CD4-positive, alpha-beta T cell (primary cell): ENCODE data around the gene VWA5B2. TPM values are rescaled to one million over a fixed set of nuclear protein-coding genes. Genes with fewer than 3 reads are reported as not detected.

ENCODE experiments used
- ATAC-seq: fragments of 200-7000 bp; cut with Tn5 transposase; one replicate; pipeline ENCODE4 v1.10.0; 2022; ENCODE audit warnings: mild to moderate bottlenecking; ENCODE audit not compliant: poor library complexity
- CTCF ChIA-PET: fragments of 350-600 bp; sonication (Branson Sonifier 250); formaldehyde crosslinking; loops from one replicate; lab custom pipeline; 2021; ENCODE audit warnings: antibody characterized with exemption, inconsistent platforms; lab: Charles Lee
- POLR2A ChIA-PET: fragments of 350-600 bp; sonication (Branson Sonifier 250); formaldehyde crosslinking; loops from one replicate; lab custom pipeline; 2021; ENCODE audit warnings: antibody characterized with exemption, inconsistent platforms; lab: Charles Lee
- DNase-seq, 14 experiments: peaks; one replicate each; pipeline ENCODE4 v3.0.0-alpha.2; 2013 to 2020; ENCODE audit warnings: mixed read lengths in 2 of 14
- H3K27ac ChIP-seq, 2 donors: one replicate each; pipeline versions ENCODE4 v1.5.1 to v1.7.0; 2013; ENCODE audit warnings: low read length in 2 of 2, low read depth in 1 of 2, mild to moderate bottlenecking in 1 of 2
- H3K27me3 ChIP-seq, 2 experiments: 1 replicate in 1 of 2; 2 replicates in 1 of 2; pipeline versions ENCODE4 v1.6.1 to v1.7.0; 2013; ENCODE audit warnings: low read length in 2 of 2, control low read depth in 1 of 2, mild to moderate bottlenecking in 1 of 2, moderate library complexity in 1 of 2; ENCODE audit not compliant: insufficient read depth in 2 of 2, control insufficient read depth in 1 of 2
- H3K36me3 ChIP-seq: one replicate; pipeline ENCODE4 v1.6.1; 2013; ENCODE audit warnings: low read length, control low read depth; ENCODE audit not compliant: insufficient read depth
- H3K4me1 ChIP-seq: one replicate; pipeline ENCODE4 v1.6.1; 2013; ENCODE audit warnings: low read length, control low read depth; ENCODE audit not compliant: insufficient read depth
- H3K4me3 ChIP-seq: one replicate; pipeline ENCODE4 v1.5.1; 2013; ENCODE audit warnings: mild to moderate bottlenecking, low read length, moderate library complexity
- H3K9me3 ChIP-seq, 2 experiments: 1 replicate in 1 of 2; 2 replicates in 1 of 2; pipeline versions ENCODE4 v1.6.1 to v1.7.0; 2013; ENCODE audit warnings: low read length in 2 of 2, mild to moderate bottlenecking in 2 of 2, control low read depth in 1 of 2, moderate library complexity in 1 of 2; ENCODE audit not compliant: control insufficient read depth in 1 of 2, insufficient read depth in 1 of 2
- H3K27ac Mint-ChIP-seq: one replicate; pipeline ENCODE4 v1.8.0; 2020; ENCODE audit warnings: mixed read lengths
- H3K27me3 Mint-ChIP-seq: one replicate; pipeline ENCODE4 v1.8.0; 2021; ENCODE audit warnings: mixed read lengths
- H3K36me3 Mint-ChIP-seq: one replicate; pipeline ENCODE4 v1.8.0; 2021; ENCODE audit warnings: low read depth, mixed read lengths
- H3K4me1 Mint-ChIP-seq: one replicate; pipeline ENCODE4 v1.8.0; 2021; ENCODE audit warnings: low read depth, mixed read lengths
- H3K4me3 Mint-ChIP-seq: one replicate; pipeline ENCODE4 v1.8.0; 2020; ENCODE audit warnings: mild to moderate bottlenecking, mixed read lengths
- H3K9me3 Mint-ChIP-seq: one replicate; pipeline ENCODE4 v1.8.0; 2020; ENCODE audit warnings: mixed read lengths
- intact Hi-C, 2 experiments: fragments of 100-400 bp; cut with DNase I in 1 of 2; cut with micrococcal nuclease in 1 of 2; formaldehyde crosslinking; loops; one replicate each; pipeline versions ENCODE4 v1.15.1 to v1.9.0; 2023 to 2025; cut with DNase I, micrococcal nuclease
- total RNA-seq, 174 experiments: library from RNA in 2 of 174; stranded (reverse) in 2 of 174; gene quantifications; one replicate each; pipeline ENCODE4 v1.2.3 and lab custom pipeline; 2021 to 2026
- TF ChIP-seq, protein P1 (sequence below): fragments of 200-600 bp; IDR thresholded peaks from one replicate; pipeline ENCODE4 v1.8.0; 2022; ENCODE audit warnings: antibody characterized with exemption, mild to moderate bottlenecking

VWA5B2 gene
- total RNA-seq, 2 experiments from 2014 or later = not detected

DNA sequence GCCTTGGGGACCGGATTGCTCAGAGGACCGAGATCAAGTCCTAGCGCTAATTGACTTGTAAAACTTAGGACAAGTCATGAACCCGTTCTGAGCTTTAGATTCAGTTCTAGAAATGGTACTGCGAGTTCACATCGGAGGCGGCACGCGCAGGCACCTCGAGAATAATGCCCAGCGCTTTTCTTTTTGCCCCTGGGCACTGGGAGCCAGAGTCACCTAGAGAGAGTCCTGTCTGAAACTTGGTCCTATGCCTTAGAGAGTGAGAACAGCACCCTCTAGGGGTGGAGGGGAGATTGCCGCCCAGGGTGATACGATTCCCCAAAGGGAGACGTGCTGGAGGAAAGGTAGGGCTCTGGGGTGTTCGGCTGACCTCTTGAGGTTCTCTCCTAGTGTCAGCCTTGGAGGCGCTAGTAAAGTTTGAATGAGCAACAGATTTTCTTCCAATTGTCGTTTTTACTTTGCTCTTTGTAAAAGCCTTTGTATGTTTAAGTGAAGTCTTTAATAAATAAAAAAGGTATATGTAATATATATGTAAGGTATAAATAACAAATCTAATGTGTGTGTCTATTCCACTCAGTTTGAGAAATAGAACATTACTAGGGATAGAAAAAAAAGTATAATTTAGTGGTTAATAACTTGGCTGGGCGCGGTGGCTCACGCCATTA lies 20.9 kb downstream of the VWA5B2 start:
- Histone ChIP-seq H3K4me1 (peaks cover 28% of the 10 kb centered on the region), H3K4me3 (peak overlapping the region; percentile 86), H3K9me3 (no peaks in the 10 kb centered on the region), H3K27ac (peak overlapping the region; percentile 61 to 79), H3K27me3 (no peaks in the 10 kb centered on the region), H3K36me3 (peaks cover 3% of the 10 kb centered on the region)
- Mint-ChIP-seq H3K27ac (peak overlapping the region; percentile 94), H3K9me3 (no peaks in the 10 kb centered on the region), H3K4me1 (peaks cover 21% of the 10 kb centered on the region), H3K27me3 (no peaks in the 10 kb centered on the region), H3K4me3 (peak overlapping the region; percentile 93), H3K36me3 (peaks cover 17% of the 10 kb centered on the region)
- CTCF ChIA-PET = interaction anchor here (0.5 to 1.7 kb wide), 15 partner anchors 10 to 366 kb away, joined by 3 to 21 read pairs (median 4); partner anchors contain the start of genes ABCC5, ABCF3, CAMK2N2 and PARL
- DNase-seq = peak; percentile 77 to 92 (median 86)
- intact Hi-C loops = loop anchor here (1.0 to 5.0 kb wide), 4 partner anchors 23 to 355 kb away; partner anchors contain the start of gene PSMD2 (in 1 of the 2)
- POLR2A ChIA-PET = interaction anchor here (0.8 to 1.3 kb wide), 6 partner anchors 12 to 115 kb away, joined by 3 to 7 read pairs (median 4); partner anchors contain the start of genes EIF2B5 and VWA5B2
- TF ChIP-seq, protein P1, sequence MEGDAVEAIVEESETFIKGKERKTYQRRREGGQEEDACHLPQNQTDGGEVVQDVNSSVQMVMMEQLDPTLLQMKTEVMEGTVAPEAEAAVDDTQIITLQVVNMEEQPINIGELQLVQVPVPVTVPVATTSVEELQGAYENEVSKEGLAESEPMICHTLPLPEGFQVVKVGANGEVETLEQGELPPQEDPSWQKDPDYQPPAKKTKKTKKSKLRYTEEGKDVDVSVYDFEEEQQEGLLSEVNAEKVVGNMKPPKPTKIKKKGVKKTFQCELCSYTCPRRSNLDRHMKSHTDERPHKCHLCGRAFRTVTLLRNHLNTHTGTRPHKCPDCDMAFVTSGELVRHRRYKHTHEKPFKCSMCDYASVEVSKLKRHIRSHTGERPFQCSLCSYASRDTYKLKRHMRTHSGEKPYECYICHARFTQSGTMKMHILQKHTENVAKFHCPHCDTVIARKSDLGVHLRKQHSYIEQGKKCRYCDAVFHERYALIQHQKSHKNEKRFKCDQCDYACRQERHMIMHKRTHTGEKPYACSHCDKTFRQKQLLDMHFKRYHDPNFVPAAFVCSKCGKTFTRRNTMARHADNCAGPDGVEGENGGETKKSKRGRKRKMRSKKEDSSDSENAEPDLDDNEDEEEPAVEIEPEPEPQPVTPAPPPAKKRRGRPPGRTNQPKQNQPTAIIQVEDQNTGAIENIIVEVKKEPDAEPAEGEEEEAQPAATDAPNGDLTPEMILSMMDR = peak; percentile 88
- peak; percentile 62 for ATAC-seq

DNA sequence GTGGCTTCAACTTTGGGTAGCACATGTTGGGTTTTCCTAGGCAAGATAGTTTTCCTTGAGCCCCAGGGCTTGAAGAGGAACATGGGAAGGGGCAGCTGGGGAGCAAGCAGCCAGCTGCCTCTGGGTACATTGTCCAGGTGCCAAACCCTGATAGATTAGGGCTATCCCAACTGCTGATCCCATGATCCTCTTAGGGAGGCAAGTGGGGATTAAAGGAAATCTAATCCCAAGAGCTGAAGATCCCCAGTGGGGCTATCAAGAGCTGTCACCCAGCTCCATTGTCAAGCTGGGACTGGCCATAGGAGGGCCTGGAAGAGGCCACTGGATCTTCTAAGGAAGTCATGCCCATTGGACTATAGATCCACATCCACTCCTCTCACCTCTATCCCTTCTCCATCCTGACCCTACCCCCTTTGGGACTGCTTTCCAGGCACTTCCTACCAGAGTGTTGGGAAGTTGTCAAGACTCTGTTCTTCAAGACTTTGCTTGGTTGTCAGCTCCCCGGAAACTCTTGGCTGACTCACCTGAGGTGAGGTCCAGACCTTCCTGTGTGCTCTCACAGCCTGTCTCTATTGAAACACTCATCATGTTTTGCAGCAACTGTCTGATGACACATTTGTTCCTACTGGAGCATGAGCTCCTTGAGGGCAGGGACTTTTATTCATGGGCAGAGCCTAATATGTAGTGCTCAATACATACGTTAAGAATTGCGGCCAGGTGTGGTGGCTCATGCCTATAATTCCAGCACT lies 26.1 kb downstream of the VWA5B2 start:
- ATAC-seq (no peak), DNase-seq (no peak)
- POLR2A ChIA-PET = interaction anchor here (0.7 kb wide), 1 partner anchor 707 kb away, joined by 3 read pairs; no protein-coding TSS in a partner anchor
- Mint-ChIP-seq H3K27ac (no peak overlapping the region), H3K4me3 (no peak overlapping the region), H3K36me3 (no peaks in the 10 kb centered on the region), H3K27me3 (peaks cover 16% of the 10 kb centered on the region), H3K9me3 (no peaks in the 10 kb centered on the region), H3K4me1 (peaks cover 5% of the 10 kb centered on the region)
- Histone ChIP-seq H3K27me3 (peaks cover 3 to 4% of the 10 kb centered on the region in 2 experiments), H3K4me1 (peaks cover 8% of the 10 kb centered on the region), H3K9me3 (peaks cover 0 to 4% of the 10 kb centered on the region in 2 experiments), H3K27ac (no peak overlapping the region), H3K36me3 (no peaks in the 10 kb centered on the region), H3K4me3 (no peak overlapping the region)
- TF ChIP-seq, protein P1 = no peak
- intact Hi-C loops = no loop called here
- CTCF ChIA-PET = interaction anchor here (1.0 kb wide), 1 partner anchor 28 kb away, joined by 6 read pairs; no protein-coding TSS in a partner anchor

DNA sequence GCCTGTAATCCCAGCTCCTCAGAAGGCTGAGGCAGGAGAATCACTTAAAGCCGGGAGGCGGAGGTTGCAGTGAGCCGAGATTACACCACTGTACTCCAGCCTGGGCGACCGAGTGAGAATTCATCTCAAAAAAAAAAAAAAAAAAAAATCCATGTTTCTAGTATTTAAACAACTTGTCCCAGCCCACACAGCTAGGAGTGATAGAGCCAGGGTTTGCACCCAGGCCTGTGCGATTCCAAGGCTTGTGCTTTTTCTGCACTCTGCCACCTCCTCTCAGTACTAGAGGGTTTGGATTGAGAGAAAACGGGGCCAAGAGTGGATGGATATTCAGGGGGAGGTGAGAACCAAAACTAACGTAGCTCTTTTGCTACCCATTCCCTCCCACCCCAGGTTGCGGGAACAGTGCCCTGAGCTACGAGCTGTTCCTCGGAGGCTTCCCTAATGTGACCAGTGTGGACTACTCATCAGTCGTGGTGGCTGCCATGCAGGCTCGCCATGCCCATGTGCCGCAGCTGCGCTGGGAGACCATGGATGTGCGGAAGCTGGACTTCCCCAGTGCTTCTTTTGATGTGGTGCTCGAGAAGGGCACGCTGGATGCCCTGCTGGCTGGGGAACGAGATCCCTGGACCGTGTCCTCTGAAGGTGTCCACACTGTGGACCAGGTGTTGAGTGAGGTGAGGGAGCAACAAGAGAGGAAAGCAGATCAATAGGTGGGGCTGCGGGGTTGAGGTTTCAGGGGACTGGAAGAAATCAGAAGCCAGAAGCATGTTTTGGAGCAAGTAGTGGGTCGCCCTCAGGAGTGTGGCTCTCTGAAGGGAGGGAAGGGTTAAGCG lies 27.9 kb downstream of the VWA5B2 start:
- Mint-ChIP-seq H3K9me3 (no peaks in the 10 kb centered on the region), H3K4me3 (peak overlapping the region; percentile 2), H3K4me1 (peaks cover 13% of the 10 kb centered on the region), H3K27me3 (peaks cover 26% of the 10 kb centered on the region), H3K36me3 (no peaks in the 10 kb centered on the region), H3K27ac (no peak overlapping the region)
- H3K36me3 ChIP-seq = no peaks in the 10 kb centered on the region
- H3K27me3 ChIP-seq = peaks cover 10 to 13% of the 10 kb centered on the region in 2 experiments
- peaks cover 0 to 11% of the 10 kb centered on the region in 2 experiments for H3K9me3 ChIP-seq
- H3K27ac ChIP-seq = no peak overlapping the region
- no peak for ATAC-seq
- CTCF ChIA-PET = interaction anchor here (1.0 kb wide), 2 partner anchors 30 to 362 kb away, joined by 3 read pairs; no protein-coding TSS in a partner anchor
- peaks cover 19% of the 10 kb centered on the region for H3K4me1 ChIP-seq
- TF ChIP-seq, protein P1 = no peak
- POLR2A ChIA-PET = no interaction called here
- no peak overlapping the region for H3K4me3 ChIP-seq
- intact Hi-C loops = no loop called here
- no peak for DNase-seq
